Tibial artery (tissue), 4 donors: Measurements from ENCODE around the gene DCUN1D5.

Experiments used
- DNase-seq, 2 donors: peaks; one replicate each; pipeline ENCODE4 v3.0.0-alpha.2; 2019
- H3K27ac ChIP-seq, 2 donors: fragments of 200-600 bp; sonication (generic) in 1 of 2; 1 replicate in 1 of 2; 2 replicates in 1 of 2; pipeline ENCODE4 v1.5.1; 2018 to 2019; ENCODE audit warnings: mild to moderate bottlenecking in 1 of 2
- H3K27me3 ChIP-seq, 2 donors: fragments of 200-600 bp; sonication (generic) in 1 of 2; one replicate each; pipeline versions ENCODE4 v1.5.1 to v1.6.0; 2016 to 2019
- H3K36me3 ChIP-seq, 3 donors: fragments of 200-600 bp; sonication (generic) in 2 of 3; one replicate each; pipeline ENCODE4 v1.5.1; 2016 to 2019; ENCODE audit warnings: mild to moderate bottlenecking in 2 of 3
- H3K4me1 ChIP-seq, 4 donors: fragments of 200-600 bp; sonication (generic) in 2 of 4; 1 replicate in 3 of 4; 2 replicates in 1 of 4; pipeline ENCODE4 v1.5.1; 2016 to 2019
- H3K4me3 ChIP-seq, 2 donors: fragments of 200-600 bp; sonication (generic) in 1 of 2; 1 replicate in 1 of 2; 2 replicates in 1 of 2; pipeline ENCODE4 v1.5.1; 2018 to 2019; ENCODE audit warnings: mild to moderate bottlenecking in 2 of 2
- H3K9me3 ChIP-seq, 3 donors: fragments of 200-600 bp; sonication (generic) in 1 of 3; one replicate each; pipeline ENCODE4 v1.5.1; 2016 to 2019
- CTCF ChIP-seq, 2 experiments: fragments of 200-600 bp in 1 of 2; fragments of 450-650 bp in 1 of 2; IDR thresholded peaks; one replicate each; pipeline ENCODE4 v1.5.1; 2017 to 2019; ENCODE audit warnings: antibody characterized with exemption in 2 of 2, mild to moderate bottlenecking in 1 of 2, moderate library complexity in 1 of 2
- intact Hi-C: fragments of 100-400 bp; cut with DNase I; formaldehyde crosslinking; loops from one replicate; pipeline ENCODE4 v1.15.0; 2023; ENCODE audit warnings: low total_unique reads

DCUN1D5 gene

GRCh38 chr11:103091801-103092524 lies at the start of gene DCUN1D5:
TSS of gene DCUN1D5 (minus strand) at chr11:103092160. CDS start at chr11:103091872, 288 bp downstream.
- Histone ChIP-seq H3K4me1 (peaks cover 0 to 22% (median 15%) of the 10 kb centered on the region in 4 donors), H3K4me3 (peak within 1 kb of the TSS; percentile 83 to 99), H3K9me3 (no peaks in the 10 kb centered on the region), H3K36me3 (no peaks in the 10 kb centered on the region), H3K27me3 (peaks cover 0 to 7% of the 10 kb centered on the region in 2 donors), H3K27ac (peak within 1 kb of the TSS; percentile 82 to 87)
- no peak for TF ChIP-seq CTCF (IDR thresholded peaks at IDR 0.05)
- DNase-seq, result peak; percentile 93 to 97
- intact Hi-C loops, result no loop called here

- Histone ChIP-seq H3K9me3 (no peaks in the 10 kb centered on the region), H3K4me3 (no peak overlapping the region), H3K36me3 (peaks cover 13 to 51% (median 30%) of the 10 kb centered on the region in 3 donors), H3K27me3 (no peaks in the 10 kb centered on the region), H3K27ac (no peak overlapping the region), H3K4me1 (no peaks in the 10 kb centered on the region)
- intact Hi-C loops, result no loop called here
- TF ChIP-seq CTCF (IDR thresholded peaks at IDR 0.05), result no peak
- no peak for DNase-seq
Measured at GRCh38 chr11:103125462-103125861, 33.5 kb upstream of the DCUN1D5 start.

- intact Hi-C loops, result no loop called here
- no peak for DNase-seq
- Histone ChIP-seq H3K4me1 (peaks cover 0 to 23% (median 5%) of the 10 kb centered on the region in 4 donors), H3K4me3 (no peak overlapping the region), H3K36me3 (peaks cover 0 to 27% (median 12%) of the 10 kb centered on the region in 3 donors), H3K27ac (no peak overlapping the region), H3K9me3 (no peaks in the 10 kb centered on the region), H3K27me3 (no peaks in the 10 kb centered on the region)
- no peak for TF ChIP-seq CTCF (IDR thresholded peaks at IDR 0.05)
Measured at GRCh38 chr11:103114836-103115235, 22.9 kb upstream of the DCUN1D5 start.

- H3K4me1 ChIP-seq, result peaks cover 0 to 23% (median 7%) of the 10 kb centered on the region in 4 donors
- intact Hi-C loops, result no loop called here
- no peak overlapping the region for H3K4me3 ChIP-seq
- no peak for DNase-seq
- no peaks in the 10 kb centered on the region for H3K27me3 ChIP-seq
- no peaks in the 10 kb centered on the region for H3K9me3 ChIP-seq
- H3K36me3 ChIP-seq, result peaks cover 0 to 13% (median 0%) of the 10 kb centered on the region in 3 donors
- no peak overlapping the region for H3K27ac ChIP-seq
- no peak for TF ChIP-seq CTCF (IDR thresholded peaks at IDR 0.05)
Measured at GRCh38 chr11:103112364-103112763, 20.4 kb upstream of the DCUN1D5 start.

- Histone ChIP-seq H3K27me3 (no peaks in the 10 kb centered on the region), H3K9me3 (no peaks in the 10 kb centered on the region), H3K27ac (no peak overlapping the region), H3K36me3 (peaks cover 0 to 13% (median 0%) of the 10 kb centered on the region in 3 donors), H3K4me1 (peaks cover 0 to 23% (median 7%) of the 10 kb centered on the region in 4 donors), H3K4me3 (no peak overlapping the region)
- intact Hi-C loops, result no loop called here
- TF ChIP-seq CTCF (IDR thresholded peaks at IDR 0.05), result no peak
- DNase-seq, result no peak
Measured at GRCh38 chr11:103111400-103111799, 19.4 kb upstream of the DCUN1D5 start.
